ENCODE data around the gene TIMM10B. TPM values are rescaled to one million over a fixed set of nuclear protein-coding genes. Genes with fewer than 3 reads are reported as not detected.

TIMM10B gene
- total and polyA plus RNA-seq, 12 donors = 12.1 to 96.9 (median 40.5) TPM

DNA sequence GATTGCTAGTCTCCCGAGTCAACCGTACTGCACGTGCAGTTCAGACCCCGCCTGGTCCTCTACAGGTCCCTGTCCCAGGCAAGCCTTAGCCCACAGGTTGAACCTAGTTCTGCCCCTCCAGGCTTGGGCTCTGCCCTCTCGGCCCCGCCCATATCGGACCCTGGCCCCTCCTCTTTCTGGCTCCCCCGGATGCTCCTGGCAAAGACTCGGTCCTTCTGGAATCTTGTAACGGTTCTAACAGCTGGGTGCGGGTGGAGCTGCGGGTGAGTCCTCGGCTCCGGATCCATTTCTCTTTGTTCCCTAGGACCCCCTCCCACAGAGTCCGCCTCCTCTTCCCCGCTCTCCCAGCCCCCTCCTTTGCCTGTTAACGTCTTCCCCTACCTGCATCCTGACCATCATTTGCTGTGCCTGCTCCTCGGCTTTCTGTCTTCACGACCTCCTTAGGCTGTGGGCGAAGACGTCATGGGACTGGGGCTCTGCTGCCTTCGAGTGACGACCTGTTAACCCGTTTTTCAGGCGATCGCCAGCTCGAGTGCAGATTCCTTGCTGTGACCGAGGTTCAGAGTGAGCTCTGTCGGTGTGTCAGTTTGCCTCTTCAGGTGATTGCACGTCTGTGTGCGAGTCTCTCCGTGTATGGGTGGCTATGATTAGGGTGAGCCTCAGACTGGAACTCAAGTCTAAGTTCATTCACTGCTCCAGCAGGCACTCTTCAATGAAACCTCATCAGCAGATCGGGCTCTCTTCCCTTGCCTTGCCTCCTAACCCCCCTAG is 16.0 kb downstream of the TIMM10B start, which contains the start of gene DNHD1:
TSS of gene DNHD1 (plus strand) at position 212 of the 771 bp plus-strand sequence. CDS start 936 bp downstream, outside the sequence.
- H3K9me3 ChIP-seq (replicated peaks in 1 of 3) = no peaks in the 10 kb centered on the region
- WGBS, 4 donors = 56 to 67% (median 64%) methylated on average over 29 to 33 of the region's 33 CpGs
- intact Hi-C loops (cut with DNase I) = no loop called here
- peaks cover 0 to 13% of the 10 kb centered on the region in 2 donors for H3K36me3 ChIP-seq (replicated peaks in 1 of 2)
- TF ChIP-seq, protein P1, sequence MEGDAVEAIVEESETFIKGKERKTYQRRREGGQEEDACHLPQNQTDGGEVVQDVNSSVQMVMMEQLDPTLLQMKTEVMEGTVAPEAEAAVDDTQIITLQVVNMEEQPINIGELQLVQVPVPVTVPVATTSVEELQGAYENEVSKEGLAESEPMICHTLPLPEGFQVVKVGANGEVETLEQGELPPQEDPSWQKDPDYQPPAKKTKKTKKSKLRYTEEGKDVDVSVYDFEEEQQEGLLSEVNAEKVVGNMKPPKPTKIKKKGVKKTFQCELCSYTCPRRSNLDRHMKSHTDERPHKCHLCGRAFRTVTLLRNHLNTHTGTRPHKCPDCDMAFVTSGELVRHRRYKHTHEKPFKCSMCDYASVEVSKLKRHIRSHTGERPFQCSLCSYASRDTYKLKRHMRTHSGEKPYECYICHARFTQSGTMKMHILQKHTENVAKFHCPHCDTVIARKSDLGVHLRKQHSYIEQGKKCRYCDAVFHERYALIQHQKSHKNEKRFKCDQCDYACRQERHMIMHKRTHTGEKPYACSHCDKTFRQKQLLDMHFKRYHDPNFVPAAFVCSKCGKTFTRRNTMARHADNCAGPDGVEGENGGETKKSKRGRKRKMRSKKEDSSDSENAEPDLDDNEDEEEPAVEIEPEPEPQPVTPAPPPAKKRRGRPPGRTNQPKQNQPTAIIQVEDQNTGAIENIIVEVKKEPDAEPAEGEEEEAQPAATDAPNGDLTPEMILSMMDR (IDR thresholded peaks at IDR 0.05) = no peak
- no peak for TF ChIP-seq POLR2A (IDR thresholded peaks at IDR 0.05)
- no peak within 1 kb of the TSS for H3K4me3 ChIP-seq
- H3K27ac ChIP-seq = no peak within 1 kb of the TSS
- H3K4me1 ChIP-seq (replicated peaks in 1 of 2) = no peaks in the 10 kb centered on the region
- no peaks in the 10 kb centered on the region for H3K27me3 ChIP-seq
- DNase-seq = no peak

DNA sequence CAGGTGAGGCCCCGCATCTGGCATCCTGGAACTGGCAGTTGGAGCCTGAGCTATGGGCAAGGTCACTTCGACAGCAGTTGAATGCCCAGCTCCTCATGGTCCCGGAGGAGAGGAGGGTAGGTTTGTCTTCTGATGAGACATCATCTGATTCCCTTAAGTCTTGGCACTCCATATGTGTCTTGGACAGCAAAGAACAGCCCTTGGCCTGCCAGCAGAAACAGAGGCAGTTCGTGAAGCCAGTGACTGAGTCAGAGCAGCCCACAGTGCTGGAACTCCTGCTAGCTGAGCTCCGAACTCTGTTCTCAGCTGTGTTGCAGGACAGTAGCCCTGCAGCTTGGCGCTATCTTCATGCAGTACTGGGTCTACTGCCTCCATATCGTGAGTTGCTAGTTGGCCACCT is 16.8 kb downstream of the TIMM10B start:
- Histone ChIP-seq H3K9me3 (replicated peaks in 1 of 3) (no peaks in the 10 kb centered on the region), H3K36me3 (replicated peaks in 1 of 2) (peaks cover 0 to 13% of the 10 kb centered on the region in 2 donors), H3K4me3 (no peak overlapping the region), H3K27ac (no peak overlapping the region), H3K4me1 (replicated peaks in 1 of 2) (no peaks in the 10 kb centered on the region), H3K27me3 (no peaks in the 10 kb centered on the region)
- DNase-seq = no peak
- intact Hi-C loops (cut with DNase I) = no loop called here
- no peak for TF ChIP-seq POLR2A (IDR thresholded peaks at IDR 0.05)
- TF ChIP-seq, protein P1 (IDR thresholded peaks at IDR 0.05) = no peak
- 57 to 83% (median 70%) methylated on average over 7 of the region's 7 CpGs for WGBS, 4 donors

DNA sequence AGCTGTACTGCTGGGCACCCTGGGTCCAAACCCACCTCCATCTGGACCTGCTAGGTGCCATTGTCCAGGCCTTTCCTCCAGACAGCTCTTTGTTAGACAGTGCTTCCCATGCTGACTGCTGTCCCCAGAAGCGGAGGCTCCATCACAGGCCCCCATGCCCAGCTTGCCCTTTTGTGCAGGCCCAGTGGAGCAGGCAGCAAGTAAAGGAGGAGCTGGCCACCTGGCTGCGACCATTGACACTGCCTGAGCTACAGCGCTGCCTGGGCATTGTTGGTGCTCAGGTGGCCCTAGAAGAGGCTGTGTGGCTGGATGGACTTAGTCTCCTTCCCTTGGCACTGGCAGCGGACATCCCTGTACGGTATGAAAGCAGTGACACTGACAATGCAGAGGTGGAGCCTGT is 17.2 kb downstream of the TIMM10B start:
- no peak overlapping the region for H3K27ac ChIP-seq
- H3K9me3 ChIP-seq (replicated peaks in 1 of 3) = no peaks in the 10 kb centered on the region

DNA sequence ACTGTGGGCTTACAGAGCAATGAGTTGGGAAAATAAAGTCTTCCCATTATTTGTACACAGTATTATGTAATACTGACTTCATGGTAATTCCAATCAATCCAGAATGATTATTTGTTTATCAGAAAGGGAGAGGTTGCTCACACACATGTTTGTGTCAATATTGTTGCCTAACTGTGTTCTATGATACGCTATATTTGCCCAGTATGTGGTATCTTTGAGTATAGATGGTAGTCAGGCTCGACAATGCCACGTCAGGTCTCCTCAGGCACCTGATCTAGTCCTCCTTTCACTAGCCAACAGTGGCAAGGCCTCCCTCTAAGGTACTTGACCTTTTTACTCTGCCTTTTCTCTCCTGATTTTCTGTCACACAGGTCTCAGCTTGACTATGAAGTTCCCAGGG is 21.1 kb downstream of the TIMM10B start:
- intact Hi-C loops (cut with DNase I) = loop anchor here in 1 of 2 donors (10.0 kb wide), 1 partner anchor 128 kb away; no protein-coding TSS in a partner anchor
- WGBS, 4 donors = 94 to 98% (median 98%) methylated on average over 3 of the region's 3 CpGs

More for the DNA sequence above, 17.2 kb downstream of the TIMM10B start:
- TF ChIP-seq, protein P1 (IDR thresholded peaks at IDR 0.05) = no peak
- no peak for TF ChIP-seq POLR2A (IDR thresholded peaks at IDR 0.05)
- Histone ChIP-seq H3K4me3 (no peak overlapping the region), H3K27me3 (no peaks in the 10 kb centered on the region), H3K4me1 (replicated peaks in 1 of 2) (no peaks in the 10 kb centered on the region), H3K36me3 (replicated peaks in 1 of 2) (peaks cover 0 to 12% of the 10 kb centered on the region in 2 donors)
- DNase-seq = no peak
- WGBS, 4 donors = 96 to 100% (median 100%) methylated on average over 2 to 5 of the region's 5 CpGs
- intact Hi-C loops (cut with DNase I) = no loop called here

More for the DNA sequence above, 21.1 kb downstream of the TIMM10B start:
- Histone ChIP-seq H3K9me3 (replicated peaks in 1 of 3) (no peaks in the 10 kb centered on the region), H3K27ac (no peak overlapping the region), H3K4me3 (no peak overlapping the region), H3K27me3 (no peaks in the 10 kb centered on the region), H3K4me1 (replicated peaks in 1 of 2) (no peaks in the 10 kb centered on the region), H3K36me3 (replicated peaks in 1 of 2) (peaks cover 0 to 11% of the 10 kb centered on the region in 2 donors)
- no peak for DNase-seq
- TF ChIP-seq, protein P1 (IDR thresholded peaks at IDR 0.05) = no peak
- TF ChIP-seq POLR2A (IDR thresholded peaks at IDR 0.05) = no peak
